Activated T-cell treated with anti-CD3 and anti-CD28 coated beads, Interleukin-2, amount 50 U/mL, for 4 hours (primary cell): ENCODE data around the gene PKP3. TPM values are rescaled to one million over a fixed set of nuclear protein-coding genes. Genes with fewer than 3 reads are reported as not detected.
A peak's percentile ranks its signal among the peaks of the same experiment; 100 is the strongest.
"Not testable (repeated sequence)": the region's sequence is repeated elsewhere in the genome, so short reads cannot be mapped to it uniquely, and the experiment has no call there.

Experiments
- ATAC-seq, 2 donors: fragments of 200-7000 bp; cut with Tn5 transposase; one replicate each; pipeline ENCODE4 v1.10.0; 2021
- DNase-seq: peaks from one replicate; pipeline ENCODE4 v3.0.0-alpha.2; 2020
- H3K27me3 Mint-ChIP-seq: one replicate; pipeline ENCODE4 v1.8.0; 2021; ENCODE audit warnings: low read depth, mixed read lengths
- H3K36me3 Mint-ChIP-seq: one replicate; pipeline ENCODE4 v1.8.0; 2022; ENCODE audit warnings: mixed read lengths; ENCODE audit not compliant: insufficient read depth
- H3K4me1 Mint-ChIP-seq: one replicate; pipeline ENCODE4 v1.8.0; 2021; ENCODE audit warnings: low read depth, mixed read lengths
- H3K4me3 Mint-ChIP-seq: one replicate; pipeline ENCODE4 v1.8.0; 2021; ENCODE audit warnings: mild to moderate bottlenecking, moderate library complexity, mixed read lengths
- H3K9me3 Mint-ChIP-seq: one replicate; pipeline ENCODE4 v1.8.0; 2021; ENCODE audit warnings: mixed read lengths
- total RNA-seq, 3 donors: library from RNA; stranded (reverse); gene quantifications; one replicate each; pipeline ENCODE4 v1.2.1, GENCODE V29; 2021

The PKP3 gene
- total RNA-seq, 3 donors from 2014 or later = 0.11 to 0.40 (median 0.16) TPM

- Mint-ChIP-seq H3K4me1 (peaks cover 31% of the 10 kb centered on the region), H3K36me3 (no peaks in the 10 kb centered on the region), H3K27me3 (no peaks in the 10 kb centered on the region), H3K9me3 (no peaks in the 10 kb centered on the region), H3K4me3 (peak overlapping the region; percentile 90)
- ATAC-seq (peak; percentile 5 to 7), DNase-seq (no peak)
Observed at GRCh38 chr11:416051-416756, 22.2 kb downstream of the PKP3 start.

- Mint-ChIP-seq H3K4me1 (peaks cover 31% of the 10 kb centered on the region), H3K4me3 (peak overlapping the region; percentile 90), H3K9me3 (no peaks in the 10 kb centered on the region), H3K27me3 (no peaks in the 10 kb centered on the region), H3K36me3 (no peaks in the 10 kb centered on the region)
- DNase-seq = no peak
- ATAC-seq = peak; percentile 44 to 51
Observed at GRCh38 chr11:416757-417621, 23.0 kb downstream of the PKP3 start.

- Mint-ChIP-seq H3K4me1 (peaks cover 28% of the 10 kb centered on the region), H3K4me3 (peak overlapping the region; percentile 71), H3K9me3 (no peaks in the 10 kb centered on the region), H3K36me3 (no peaks in the 10 kb centered on the region), H3K27me3 (no peaks in the 10 kb centered on the region)
- DNase-seq (no peak), ATAC-seq (no peak)
Observed at GRCh38 chr11:417652-418342, 23.8 kb downstream of the PKP3 start.

- Mint-ChIP-seq H3K27me3 (no peaks in the 10 kb centered on the region), H3K36me3 (no peaks in the 10 kb centered on the region), H3K4me1 (peaks cover 20% of the 10 kb centered on the region), H3K4me3 (peak overlapping the region; percentile 33), H3K9me3 (no peaks in the 10 kb centered on the region)
- no peak for DNase-seq
- no peak for ATAC-seq
Observed at GRCh38 chr11:418343-419247, 24.6 kb downstream of the PKP3 start.

GRCh38 chr11:419248-420005 is 25.4 kb downstream of the PKP3 start:
- Mint-ChIP-seq H3K27me3 (no peaks in the 10 kb centered on the region), H3K4me1 (peaks cover 18% of the 10 kb centered on the region), H3K36me3 (peaks cover 3% of the 10 kb centered on the region), H3K9me3 (no peaks in the 10 kb centered on the region), H3K4me3 (no peak overlapping the region)
- ATAC-seq (no peak), DNase-seq (no peak)

GRCh38 chr11:420054-420910 is 26.3 kb downstream of the PKP3 start:
- ATAC-seq = no peak
- Mint-ChIP-seq H3K4me1 (peaks cover 10% of the 10 kb centered on the region), H3K4me3 (no peak overlapping the region), H3K36me3 (peaks cover 8% of the 10 kb centered on the region), H3K27me3 (no peaks in the 10 kb centered on the region), H3K9me3 (no peaks in the 10 kb centered on the region)
- DNase-seq = no peak

GRCh38 chr11:420911-421321 is 26.9 kb downstream of the PKP3 start:
- Mint-ChIP-seq H3K4me3 (no peak overlapping the region), H3K9me3 (no peaks in the 10 kb centered on the region), H3K4me1 (peaks cover 4% of the 10 kb centered on the region), H3K36me3 (peaks cover 10% of the 10 kb centered on the region), H3K27me3 (no peaks in the 10 kb centered on the region)
- no peak for DNase-seq
- ATAC-seq = no peak

GRCh38 chr11:422249-422656 is 28.2 kb downstream of the PKP3 start:
- Mint-ChIP-seq H3K27me3 (no peaks in the 10 kb centered on the region), H3K4me3 (no peak overlapping the region), H3K9me3 (no peaks in the 10 kb centered on the region), H3K36me3 (peaks cover 10% of the 10 kb centered on the region), H3K4me1 (no peaks in the 10 kb centered on the region)
- ATAC-seq (no peak), DNase-seq (no peak)

GRCh38 chr11:424232-424631 is 30.2 kb downstream of the PKP3 start:
- Mint-ChIP-seq H3K27me3 (no peaks in the 10 kb centered on the region), H3K9me3 (no peaks in the 10 kb centered on the region), H3K4me3 (no peak overlapping the region), H3K36me3 (peaks cover 10% of the 10 kb centered on the region), H3K4me1 (no peaks in the 10 kb centered on the region)
- ATAC-seq = no peak
- DNase-seq = no peak

- not testable (repeated sequence) for DNase-seq, H3K4me3 Mint-ChIP-seq, H3K4me1 Mint-ChIP-seq, H3K36me3 Mint-ChIP-seq, H3K27me3 Mint-ChIP-seq, ATAC-seq, H3K9me3 Mint-ChIP-seq
Observed at GRCh38 chr11:424766-425165, 30.8 kb downstream of the PKP3 start.

- peaks cover 10% of the 10 kb centered on the region for H3K36me3 Mint-ChIP-seq
- no peak overlapping the region for H3K4me3 Mint-ChIP-seq
- H3K4me1 Mint-ChIP-seq = no peaks in the 10 kb centered on the region
- no peaks in the 10 kb centered on the region for H3K27me3 Mint-ChIP-seq
- no peak for ATAC-seq
- no peak for DNase-seq
- no peaks in the 10 kb centered on the region for H3K9me3 Mint-ChIP-seq
Observed at GRCh38 chr11:425301-425700, 31.3 kb downstream of the PKP3 start.

- ATAC-seq (no peak), DNase-seq (no peak)
- Mint-ChIP-seq H3K27me3 (no peaks in the 10 kb centered on the region), H3K4me1 (no peaks in the 10 kb centered on the region), H3K9me3 (no peaks in the 10 kb centered on the region), H3K4me3 (no peak overlapping the region), H3K36me3 (peaks cover 10% of the 10 kb centered on the region)
Observed at GRCh38 chr11:426851-427250, 32.8 kb downstream of the PKP3 start.
